HG02981 (cell line): Measurements from ENCODE around the gene BRSK2.

Experiments
- ATAC-seq: cut with Tn5 transposase; IDR thresholded peaks from one replicate; pipeline ENCODE4 v1.9.1; 2021; ENCODE audit warnings: mild to moderate bottlenecking, moderate library complexity; ENCODE audit not compliant: unreplicated experiment

The BRSK2 gene

DNA sequence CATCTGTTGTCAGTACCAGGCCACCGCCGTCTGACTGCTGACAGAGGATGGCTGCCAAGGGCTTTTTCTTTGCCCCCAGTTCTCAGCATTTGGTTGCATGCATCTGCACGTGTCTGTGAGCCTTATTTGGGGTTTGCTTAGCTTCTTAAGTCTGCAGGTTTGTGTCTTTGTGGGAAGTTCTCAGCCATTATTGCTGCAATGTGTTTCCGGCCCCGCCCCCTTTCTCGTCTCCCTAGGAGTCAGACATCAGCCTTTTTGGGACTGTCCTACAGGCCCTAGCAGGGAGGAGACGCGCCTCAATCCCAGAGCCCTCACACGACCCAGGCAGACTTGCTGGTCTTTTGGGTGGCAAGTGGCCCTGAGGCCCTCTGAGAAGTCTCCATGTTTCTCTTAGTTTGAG lies 88.8 kb downstream of the BRSK2 start:
- no peak for ATAC-seq

DNA sequence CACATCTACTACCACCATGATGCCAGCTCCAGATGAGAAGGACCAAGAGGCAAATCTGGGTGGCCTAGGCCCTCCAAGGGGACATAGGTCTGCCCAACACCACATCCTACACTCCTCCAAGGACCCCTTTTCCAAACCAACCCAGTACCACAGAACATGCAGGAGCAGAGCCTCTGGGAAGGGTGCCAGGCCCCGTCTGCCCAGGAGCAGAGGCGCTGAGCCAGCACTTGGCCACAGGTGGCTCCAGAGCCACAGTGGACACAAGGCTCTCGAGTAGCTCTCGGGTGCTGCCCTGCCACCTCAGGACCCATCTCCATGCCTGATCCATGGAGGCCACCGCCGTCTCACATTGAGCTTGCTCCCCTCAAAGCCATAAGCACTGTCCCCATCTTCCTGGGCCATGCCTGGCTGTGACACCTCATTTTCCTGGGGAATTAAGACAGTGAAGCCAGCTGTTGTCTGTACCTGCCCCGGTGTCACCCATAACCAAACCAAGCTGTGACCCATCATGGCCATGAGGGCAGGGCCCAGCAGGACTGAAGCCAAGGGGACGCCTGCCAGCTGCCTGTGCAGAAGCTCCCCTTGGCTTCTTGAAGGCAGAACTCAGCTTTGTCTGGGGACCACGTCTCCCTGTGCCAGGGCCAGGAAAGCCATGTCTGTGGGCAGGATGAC lies 89.4 kb downstream of the BRSK2 start:
- no peak for ATAC-seq

DNA sequence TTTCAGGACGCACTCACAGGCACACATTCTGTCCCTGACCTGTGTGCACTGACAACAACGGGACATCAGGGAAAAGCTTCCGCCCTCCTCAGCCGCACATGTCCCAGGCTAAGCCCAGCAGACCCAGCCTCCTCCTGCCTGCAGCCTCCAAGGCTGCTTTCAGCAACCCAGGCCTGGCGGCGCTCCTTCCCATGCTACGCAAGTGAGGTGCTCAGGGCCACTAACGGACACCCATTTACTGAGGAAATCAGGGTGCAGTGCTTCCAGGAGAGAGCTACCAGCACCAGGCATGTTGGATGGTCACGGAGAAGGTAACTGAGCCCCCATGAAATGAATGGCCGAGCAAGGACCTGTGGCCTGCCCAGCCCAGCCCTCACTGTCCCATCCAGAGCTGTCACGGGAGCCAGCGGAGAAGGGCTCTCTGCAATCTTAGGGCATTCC lies 90.0 kb downstream of the BRSK2 start:
- no peak for ATAC-seq

DNA sequence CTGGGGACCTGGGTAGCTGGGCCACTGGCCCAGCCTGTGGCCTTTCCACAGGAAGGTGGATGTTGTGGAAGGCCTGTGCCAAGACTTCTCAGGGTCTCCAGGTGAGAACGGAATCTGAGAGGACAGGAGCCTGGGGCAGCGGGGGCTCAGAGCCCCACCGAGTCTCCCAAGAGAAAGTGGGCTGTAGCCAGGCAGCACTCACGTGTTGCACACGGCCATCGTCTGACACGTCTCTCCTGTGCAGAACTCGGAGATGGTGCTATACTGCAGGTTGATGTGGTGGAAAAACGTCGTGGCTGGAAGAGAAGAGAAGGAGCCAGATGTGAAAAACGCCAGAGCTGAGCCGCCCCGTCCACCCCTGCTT lies 90.4 kb downstream of the BRSK2 start:
- ATAC-seq, result no peak

DNA sequence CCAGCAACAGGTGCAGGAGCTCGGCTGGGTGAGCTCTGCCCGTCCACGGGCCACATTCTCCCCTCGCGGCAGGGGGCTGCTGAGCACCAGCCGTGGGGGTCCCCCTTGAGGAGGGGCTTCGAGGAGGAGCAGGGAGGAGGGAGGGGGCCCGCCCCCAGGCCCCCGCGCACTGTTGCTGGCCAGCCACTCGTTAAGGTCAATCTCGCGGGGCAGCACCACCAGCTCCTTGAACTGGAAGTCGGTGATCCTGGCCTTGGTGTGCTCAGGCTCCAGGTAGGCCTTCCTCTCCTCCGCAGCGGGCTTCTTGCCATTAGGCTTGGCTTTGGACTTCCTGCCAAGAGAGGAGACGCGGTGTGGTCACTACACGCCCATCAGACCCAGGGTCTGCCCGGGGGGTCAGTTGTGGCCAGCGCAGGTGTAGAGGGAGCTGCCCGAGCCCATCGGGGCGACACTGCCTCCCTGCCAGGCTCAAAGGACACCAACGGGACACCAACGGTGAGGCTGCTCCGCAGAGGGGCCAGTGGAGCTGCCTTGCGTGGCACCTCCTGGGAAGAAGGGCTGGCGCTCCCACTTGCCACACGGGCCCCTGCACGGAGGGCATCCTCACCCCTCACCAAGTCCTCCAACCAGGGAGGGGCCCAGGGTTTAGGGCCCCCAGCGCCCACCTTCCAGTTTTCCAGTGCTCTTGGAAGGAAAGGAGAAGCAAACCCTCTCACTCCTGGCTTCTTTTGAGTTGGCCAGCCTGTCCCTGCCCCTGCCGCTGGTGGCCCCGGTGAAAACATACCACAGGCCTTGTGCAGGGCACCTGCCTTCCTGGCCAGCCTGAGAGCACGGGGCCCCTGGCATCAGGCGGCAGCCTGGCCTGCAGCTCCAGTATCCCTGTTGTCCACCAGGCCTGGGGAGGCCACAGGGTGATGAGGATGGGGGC lies 91.1 kb downstream of the BRSK2 start:
- no peak for ATAC-seq

DNA sequence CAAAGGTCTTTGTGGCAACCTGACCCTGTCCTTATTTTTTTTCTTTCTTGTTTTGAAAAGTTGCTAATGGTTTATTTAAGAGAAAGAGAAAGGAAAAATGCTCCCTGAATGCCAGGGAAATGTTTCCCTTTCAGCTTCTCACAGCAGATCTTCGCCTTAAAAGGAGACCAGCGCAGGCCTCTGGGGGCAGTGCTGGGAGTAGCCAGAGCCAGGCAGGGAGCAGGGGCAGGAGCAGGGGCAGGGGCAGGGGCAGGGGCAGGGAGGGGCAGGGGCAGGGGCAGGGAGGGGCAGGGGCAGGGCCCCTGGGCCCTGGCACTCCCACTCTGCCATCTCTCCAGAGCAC lies 91.7 kb downstream of the BRSK2 start:
- ATAC-seq, result no peak

DNA sequence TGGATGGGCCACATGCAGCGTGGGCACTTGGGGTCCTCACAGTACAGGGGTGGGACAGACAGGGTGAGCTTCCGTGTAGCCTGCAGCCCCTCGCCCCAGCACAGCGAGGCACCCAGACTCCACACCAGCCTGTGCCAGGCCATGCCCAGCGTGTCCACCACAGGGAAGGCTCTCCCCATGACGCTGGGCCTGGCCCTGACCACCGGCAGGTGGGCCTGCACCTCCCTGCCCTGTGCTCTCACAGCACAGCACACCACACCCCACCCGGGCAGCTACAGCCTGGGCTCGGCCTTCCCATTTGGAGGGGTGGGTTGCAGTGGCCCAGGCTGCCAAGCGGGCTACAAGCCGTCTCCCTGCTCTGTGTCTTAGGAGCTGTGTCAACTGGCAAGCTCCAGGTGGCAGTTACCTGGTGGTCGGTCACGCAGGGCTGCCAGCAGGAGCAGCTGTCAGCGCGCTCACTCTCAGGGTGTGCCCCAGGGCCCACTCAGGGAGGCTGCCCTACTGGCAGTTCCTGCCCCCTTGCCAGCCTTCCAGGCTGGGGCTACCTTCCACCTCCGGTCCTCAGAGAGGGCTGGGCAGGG lies 92.2 kb downstream of the BRSK2 start:
- no peak for ATAC-seq

DNA sequence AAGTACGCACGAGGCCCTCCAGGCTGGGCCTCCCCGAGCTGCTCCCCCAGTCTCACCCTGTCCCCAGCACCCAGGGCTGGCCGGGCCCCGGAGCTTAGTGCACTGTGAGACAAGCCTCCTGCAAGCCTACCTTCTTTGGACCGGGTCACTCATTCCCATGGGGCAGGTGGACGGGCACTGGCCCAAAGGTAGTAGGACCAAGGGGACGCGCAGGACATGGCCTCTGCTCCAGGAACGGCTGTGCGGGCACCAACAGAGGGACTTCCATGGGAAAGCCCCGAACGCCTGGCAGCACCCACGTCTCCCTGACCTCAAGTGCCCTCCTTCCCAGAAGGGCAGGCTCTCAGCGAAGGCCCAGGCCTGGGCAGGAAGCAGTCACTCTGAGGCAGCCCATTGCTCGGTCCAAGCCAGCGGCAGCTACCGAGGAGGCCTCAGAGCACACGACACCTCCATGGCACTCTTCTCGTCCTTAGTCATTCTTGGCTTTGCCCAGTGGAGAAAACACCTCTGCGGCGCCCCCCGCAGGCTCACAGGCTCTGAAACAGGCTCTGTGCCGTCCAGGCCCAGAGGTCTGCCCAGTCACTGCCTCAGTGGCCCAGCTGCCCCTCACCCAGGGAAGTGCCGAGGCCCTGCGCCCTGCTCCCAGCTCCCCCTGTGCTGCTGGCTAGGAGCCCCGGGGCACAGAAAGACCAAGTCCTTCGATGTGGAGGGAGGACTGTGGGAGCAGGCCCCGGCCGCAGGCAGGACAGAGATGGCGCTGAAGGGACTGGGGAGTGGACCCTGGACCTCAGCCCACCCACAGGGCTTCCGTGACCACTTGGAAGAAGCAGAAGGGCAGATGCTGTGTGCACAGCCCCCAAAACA lies 93.1 kb downstream of the BRSK2 start:
- no peak for ATAC-seq

DNA sequence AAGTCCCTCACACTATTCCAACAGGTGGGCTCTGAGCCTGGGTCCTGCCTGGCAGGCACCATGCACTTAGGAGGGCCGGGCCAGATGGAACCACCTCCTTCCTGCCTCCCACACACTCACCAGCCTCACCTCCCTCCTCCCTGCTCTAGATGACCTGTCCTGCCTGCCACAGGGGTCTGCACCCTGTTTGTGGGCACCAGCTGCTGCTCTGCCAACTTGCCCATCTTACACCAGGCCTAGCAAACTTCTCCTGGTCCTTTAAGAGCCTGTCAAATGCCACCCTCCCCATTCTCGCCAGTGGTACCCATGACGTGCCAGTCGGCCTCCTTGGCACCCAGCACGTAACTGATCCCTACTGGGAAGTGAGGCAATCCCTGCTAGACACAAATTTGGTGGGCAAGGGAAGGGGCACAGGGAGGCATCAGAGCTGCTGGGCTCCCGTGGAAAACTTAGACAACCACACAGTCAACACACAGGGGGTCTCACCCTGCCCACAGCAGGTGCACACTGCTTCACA lies 93.8 kb downstream of the BRSK2 start:
- ATAC-seq, result no peak

DNA sequence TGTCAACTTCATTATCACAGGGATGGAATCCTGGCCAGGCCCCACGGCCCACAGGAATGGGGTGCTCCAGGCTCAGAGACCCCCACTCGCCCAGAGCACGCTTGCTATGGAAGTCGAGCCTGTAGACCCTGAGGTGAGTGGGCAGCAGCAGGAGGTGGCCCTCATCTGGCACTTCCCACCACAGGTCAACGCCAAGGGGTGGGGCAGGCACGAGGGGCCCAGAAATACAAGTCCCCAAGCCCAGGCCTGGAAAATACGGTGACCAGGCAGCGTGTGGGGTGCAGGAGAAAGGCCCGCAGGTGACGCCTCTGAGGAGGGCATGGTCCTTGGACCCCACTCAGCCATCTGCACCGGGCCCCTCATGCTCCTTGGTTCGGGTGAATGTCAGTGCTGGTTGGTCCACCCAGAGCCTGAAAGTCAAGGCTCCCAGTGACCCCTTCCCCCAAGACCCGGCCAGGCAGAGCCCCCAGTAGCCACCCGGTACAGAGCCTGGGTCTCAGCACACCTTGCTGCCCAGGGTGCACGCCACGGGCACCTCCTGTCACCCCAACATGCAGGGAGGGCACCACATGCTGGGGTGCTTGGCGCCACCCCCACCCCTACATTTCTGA lies 94.4 kb downstream of the BRSK2 start:
- ATAC-seq, result no peak

DNA sequence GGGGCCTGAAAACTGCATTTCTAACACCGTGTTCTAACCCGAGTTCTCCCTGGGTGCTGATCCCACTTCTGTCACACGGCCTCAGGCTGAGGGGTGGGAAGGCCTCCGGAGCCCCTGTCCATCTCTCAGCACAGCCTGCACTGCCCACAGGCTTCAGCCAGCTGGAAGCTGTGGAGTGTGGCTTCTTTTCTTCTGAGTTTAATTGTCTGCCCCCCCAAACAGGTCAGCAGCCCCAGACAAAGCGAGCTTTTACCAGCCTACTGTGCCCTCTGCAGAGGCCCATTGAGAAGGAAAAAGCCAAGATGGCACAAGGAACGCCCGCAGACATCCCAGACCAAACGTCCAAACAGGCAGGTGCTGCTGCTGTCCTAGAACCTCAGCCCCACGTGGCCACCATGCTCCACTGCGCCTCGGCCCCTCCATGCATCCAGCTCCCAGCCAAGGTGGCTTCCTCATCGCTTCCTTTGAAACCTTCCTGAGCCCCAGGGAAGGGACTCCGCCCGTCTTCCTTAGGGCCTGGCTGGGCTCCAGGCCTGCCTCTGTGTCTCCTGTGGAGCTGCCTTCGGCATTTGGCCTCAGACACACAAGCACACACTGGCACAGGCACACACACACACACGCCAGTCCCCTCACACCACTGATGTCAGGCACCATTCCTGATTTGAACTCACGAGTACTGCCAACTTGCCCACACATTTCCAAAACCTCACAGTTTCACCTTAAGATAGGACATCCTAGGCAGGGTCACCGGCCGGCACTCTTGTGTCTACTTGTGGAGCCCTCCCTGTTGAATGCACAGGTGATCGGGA lies 95.2 kb downstream of the BRSK2 start:
- ATAC-seq, result no peak

DNA sequence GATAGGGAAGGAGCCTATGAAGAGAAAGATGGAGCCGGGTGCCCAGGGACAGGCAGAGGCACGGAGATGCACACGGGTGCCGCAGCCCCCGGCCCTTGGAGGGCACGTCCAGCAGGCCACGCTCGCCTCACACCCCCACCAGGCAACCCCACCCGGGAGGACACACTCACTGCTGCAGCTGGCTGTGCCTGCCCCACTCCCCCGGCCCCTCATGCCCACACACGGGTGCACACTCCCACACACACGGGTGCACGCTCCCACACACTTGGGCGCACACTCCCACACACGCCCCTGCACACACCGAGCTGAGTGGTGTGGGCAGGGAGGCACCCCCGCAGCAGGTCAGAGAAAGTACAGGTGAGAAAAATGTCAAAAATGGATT lies 95.8 kb downstream of the BRSK2 start:
- ATAC-seq, result no peak

DNA sequence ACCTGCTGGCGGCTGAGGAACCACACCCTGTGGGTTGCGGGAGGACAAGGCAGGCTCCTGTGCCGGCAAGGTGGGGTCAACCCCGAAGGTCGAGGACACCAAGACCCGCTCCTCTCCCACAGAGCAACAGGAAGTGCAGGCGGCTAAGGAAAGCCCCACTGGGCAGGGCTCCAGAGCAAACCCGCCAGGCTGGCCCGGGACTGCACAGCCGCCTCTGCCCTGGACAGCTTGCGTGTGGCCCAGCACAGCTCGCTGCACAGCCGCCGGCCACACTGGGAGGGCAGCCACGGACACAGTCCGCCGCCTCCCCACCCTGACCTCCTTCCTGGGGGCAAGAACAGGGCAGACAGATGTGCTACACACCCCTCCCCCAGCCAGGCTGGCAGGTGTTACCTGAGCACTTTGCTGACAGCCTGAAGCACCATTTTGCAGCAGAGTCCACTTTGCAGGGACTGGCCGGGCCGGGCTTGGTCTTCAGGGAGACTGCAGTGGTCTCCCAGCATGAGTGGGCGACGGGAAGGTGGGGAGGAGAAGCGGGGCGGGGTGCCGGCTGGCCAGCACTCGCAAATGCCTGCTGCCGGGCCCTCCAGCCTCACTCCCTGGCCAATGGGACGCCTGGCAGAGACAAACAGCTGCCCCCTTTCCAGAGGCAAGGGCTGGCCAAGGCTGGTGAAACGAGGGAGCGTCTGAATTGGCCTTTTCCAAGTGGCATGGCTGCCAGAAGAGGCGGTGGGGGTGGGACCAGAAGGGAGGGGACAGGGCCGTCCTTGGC lies 96.5 kb downstream of the BRSK2 start, which contains the start of gene MOB2:
Gene MOB2, minus strand, starts transcription at position 726 of the 772 bp plus-strand sequence. Its CDS starts 223 bp downstream, at position 503.
- ATAC-seq, result no peak

DNA sequence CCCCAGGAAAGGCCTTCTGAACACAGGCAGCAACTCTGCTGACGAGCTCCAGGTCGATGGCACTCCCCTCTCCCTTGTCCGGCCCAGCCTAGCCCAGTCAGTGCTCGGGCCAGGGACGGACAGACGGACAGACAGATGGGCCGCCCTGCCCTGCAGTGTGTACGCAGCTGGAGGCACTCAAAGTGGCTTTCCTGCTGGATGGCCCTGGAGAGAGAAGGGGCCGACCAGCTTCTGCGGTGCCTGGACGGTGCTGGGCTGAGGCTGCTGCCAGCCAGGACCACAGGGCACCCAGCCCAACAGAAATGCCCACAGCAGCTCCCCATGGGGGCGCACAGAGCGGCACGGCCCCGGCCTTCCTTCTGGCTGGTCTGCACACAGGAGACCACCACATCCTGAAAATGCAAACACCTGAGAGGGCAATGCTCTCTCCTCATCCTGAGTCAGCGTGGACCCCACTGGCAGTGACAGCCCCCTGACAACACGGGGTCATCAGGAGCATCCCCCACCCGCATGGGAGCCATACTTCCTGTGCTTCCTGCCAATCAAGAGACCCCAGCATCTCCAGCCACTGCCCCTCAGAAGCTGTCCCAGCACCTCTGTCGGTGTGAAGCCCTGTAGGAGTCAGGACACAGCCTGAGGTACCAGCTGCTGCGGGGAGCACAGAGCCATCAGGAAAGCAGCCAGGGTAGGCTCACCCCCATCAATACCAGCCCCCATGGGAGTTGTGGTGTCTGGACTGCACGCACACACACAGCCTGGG lies 97.5 kb downstream of the BRSK2 start:
- no peak for ATAC-seq

DNA sequence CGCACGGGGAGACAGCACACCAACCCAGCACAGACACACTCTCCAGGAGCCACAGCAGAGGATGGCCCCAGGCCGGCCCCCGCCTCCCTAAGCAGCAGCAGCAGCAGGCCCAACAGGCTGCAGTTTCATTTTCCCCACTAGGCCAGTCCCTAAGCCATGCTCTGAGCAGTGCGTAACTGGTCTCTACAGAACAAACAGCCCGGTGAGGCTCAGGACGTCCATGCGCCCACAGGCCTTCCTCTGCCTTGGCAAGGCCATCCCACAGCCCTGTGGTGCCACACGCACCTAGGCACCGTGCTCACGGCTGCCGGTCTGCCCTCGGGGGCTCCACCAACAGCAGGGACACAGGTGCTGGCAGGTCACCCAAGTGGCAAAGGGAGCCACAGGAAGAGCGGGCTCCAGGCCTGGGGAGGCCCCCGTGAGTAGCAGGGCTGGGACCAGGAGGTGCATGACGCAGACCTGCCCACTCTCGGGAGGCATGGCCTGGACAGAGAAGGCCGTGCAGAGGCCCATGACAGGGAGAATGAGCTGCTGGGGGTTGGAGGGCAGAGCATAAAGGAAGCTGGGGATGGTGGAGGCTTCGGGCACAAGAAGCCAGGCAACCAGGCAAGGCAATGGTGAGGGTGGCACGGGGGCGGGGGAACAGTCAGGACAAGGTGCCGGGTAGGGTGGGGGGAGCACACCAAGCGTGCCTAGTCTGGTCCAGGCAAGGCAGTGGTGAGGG lies 98.3 kb downstream of the BRSK2 start:
- no peak for ATAC-seq

DNA sequence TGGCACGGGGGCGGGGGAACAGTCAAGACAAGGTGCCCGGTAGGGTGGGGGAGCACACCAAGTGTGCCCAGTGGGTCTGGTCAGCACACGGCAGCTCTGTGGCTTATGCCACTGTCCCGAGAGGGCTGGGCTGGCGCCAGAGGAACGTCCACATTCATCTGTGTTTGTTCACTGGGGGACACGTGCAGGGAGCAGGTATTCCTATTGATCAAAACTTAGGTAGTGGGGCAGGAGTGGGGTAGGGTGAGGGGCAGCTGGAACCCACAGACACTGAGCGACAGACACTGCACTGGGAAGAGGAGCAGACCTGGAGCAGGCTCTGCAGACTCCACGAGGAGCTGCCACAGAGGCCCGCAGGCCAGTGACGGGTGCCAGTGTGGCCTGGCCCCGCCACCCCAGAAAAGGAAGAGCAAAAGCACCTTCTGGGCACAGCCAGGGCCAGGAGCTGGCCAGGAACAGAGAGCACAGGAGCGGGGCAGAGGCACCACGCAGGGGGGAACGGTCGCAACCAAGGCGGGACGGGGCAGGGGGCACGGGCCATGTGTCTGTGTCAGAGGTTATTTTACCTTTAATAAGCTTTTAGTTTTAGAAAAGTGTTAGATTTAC lies 98.9 kb downstream of the BRSK2 start:
- ATAC-seq, result no peak

DNA sequence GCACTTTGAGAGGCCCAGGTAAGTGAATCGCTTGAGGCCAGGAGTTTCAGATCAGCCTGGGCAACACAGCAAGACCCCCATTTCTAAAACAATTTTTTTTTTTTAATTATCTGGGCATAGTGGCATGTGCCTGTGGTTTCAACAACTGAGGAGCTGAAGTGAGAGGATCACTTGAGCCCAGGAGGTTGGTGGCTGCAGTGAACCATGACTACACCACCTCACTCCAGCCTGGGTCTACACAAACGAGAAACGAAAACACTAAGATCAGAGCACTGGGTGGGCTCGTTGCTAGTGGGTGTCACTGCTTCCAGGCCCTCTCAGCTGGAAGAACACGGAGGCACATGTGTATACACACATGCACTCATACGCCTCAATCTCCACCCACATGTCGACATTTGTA lies 100.9 kb downstream of the BRSK2 start:
- ATAC-seq, result no peak
